ENCODE measurements around the gene LGR5. TPM values are rescaled to one million over a fixed set of nuclear protein-coding genes. Genes with fewer than 3 reads are reported as not detected.

The LGR5 gene
- total and polyA plus RNA-seq, 3 experiments from 2014 or later = not detected

DNA sequence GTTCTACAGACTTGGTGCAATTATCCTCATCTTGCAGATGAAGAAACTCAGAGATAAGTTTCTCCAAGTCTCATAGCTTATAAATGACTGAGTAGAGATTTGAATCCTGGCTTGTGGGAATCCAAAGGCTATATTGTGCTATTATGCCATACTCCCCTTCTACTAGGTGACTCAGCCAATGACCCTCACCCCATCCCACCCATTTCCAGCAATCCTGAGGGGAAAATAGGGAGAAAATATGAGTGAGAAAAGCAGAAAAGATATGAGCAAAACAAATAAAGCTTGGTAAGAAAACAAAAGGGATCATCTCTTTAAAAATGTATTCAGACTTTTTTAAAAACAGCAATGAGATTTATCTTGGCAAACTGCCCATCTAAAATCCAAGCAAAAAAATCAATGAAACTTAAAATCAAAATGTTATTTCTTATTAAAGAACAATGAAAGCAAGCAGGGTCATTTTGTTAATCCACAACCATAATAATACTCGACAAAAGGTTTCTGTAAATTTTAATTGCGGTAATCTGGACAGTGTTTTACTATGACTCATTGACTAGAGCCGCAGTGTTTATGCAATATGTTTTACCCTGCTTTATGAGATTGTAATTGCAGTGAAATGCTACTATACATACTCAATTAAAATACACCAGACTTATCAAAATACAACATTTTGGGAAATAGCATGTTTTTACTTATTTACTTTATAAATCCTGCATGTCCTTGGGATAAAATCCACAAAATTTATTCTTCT is 13.1 kb upstream of the LGR5 start:
- Histone ChIP-seq H3K4me3 (ENCODE audit: low read length) (no peak overlapping the region), H3K4me1 (ENCODE audit: insufficient read depth, low read length) (no peaks in the 10 kb centered on the region), H3K9me3 (ENCODE audit: low read length) (no peaks in the 10 kb centered on the region), H3K27me3 (ENCODE audit: insufficient read depth, low read length, poor library complexity, severe bottlenecking) (peaks cover 4% of the 10 kb centered on the region), H3K36me3 (ENCODE audit: insufficient read depth, low read length) (no peaks in the 10 kb centered on the region), H3K27ac (ENCODE audit: low read depth, low read length) (no peak overlapping the region)
- no peaks in the 10 kb centered on the region for H3K4me1 Mint-ChIP-seq
- DNase-seq = no peak
- no peaks in the 10 kb centered on the region for H3K9me3 Mint-ChIP-seq
- ChIA-PET POLR2A (no interaction called here), CTCF (no interaction called here)
- H3K4me3 Mint-ChIP-seq = no peak overlapping the region
- H3K27ac Mint-ChIP-seq = no peak overlapping the region
- peaks cover 9 to 33% of the 10 kb centered on the region in 2 donors for H3K27me3 Mint-ChIP-seq
- no peaks in the 10 kb centered on the region for H3K36me3 Mint-ChIP-seq

DNA sequence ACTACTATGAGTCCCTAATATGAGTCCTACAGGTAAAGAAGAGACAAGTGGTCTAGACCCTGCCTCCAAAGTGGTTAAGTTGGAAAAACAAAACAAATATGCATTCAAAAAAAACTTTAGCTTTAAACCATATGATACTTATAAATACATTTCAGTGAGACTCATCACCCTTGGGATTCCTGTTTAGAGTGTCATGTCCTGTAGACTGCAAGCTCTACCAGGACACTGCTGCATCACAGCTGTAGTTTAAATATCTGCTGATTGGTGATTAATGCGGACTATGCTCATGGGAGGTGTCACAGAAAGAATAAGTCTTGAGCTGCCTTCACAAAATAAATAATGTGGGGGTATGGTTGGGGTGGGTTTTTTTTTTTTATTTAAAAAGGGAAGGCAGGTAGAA is 8.8 kb upstream of the LGR5 start:
- POLR2A ChIA-PET = no interaction called here
- Mint-ChIP-seq H3K4me3 (no peak overlapping the region), H3K27me3 (peaks cover 26 to 52% of the 10 kb centered on the region in 2 donors), H3K36me3 (no peaks in the 10 kb centered on the region), H3K4me1 (no peaks in the 10 kb centered on the region), H3K9me3 (peaks cover 8 to 24% (median 14%) of the 10 kb centered on the region in 5 donors), H3K27ac (no peak overlapping the region)
- Histone ChIP-seq H3K27me3 (ENCODE audit: insufficient read depth, low read length, poor library complexity, severe bottlenecking) (no peaks in the 10 kb centered on the region), H3K27ac (ENCODE audit: low read depth, low read length) (no peak overlapping the region), H3K36me3 (ENCODE audit: insufficient read depth, low read length) (no peaks in the 10 kb centered on the region), H3K4me3 (ENCODE audit: low read length) (no peak overlapping the region), H3K4me1 (ENCODE audit: insufficient read depth, low read length) (no peaks in the 10 kb centered on the region), H3K9me3 (ENCODE audit: low read length) (no peaks in the 10 kb centered on the region)
- CTCF ChIA-PET = interaction anchor here (0.9 kb wide), 1 partner anchor 316 kb away, joined by 3 read pairs; no protein-coding TSS in a partner anchor
- DNase-seq = no peak

DNA sequence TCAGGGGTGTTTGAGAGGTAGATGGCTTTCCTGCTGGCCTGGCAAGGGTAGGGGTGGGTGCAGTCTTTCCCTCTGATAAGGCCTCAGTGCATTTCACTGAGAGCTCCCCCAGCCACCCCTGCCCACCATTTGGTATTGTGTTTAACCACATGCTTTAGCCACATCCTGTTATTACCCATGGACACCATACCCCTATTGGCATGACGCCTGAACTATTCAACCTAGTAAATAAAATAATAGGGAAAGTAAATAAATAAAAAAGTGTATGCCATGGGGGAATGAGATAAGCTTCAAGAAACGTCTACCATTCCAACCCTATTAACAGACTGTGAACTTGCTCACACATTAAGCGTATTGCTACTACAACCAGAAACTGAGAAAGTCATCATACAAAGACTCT is 7.6 kb upstream of the LGR5 start:
- Histone ChIP-seq H3K27ac (ENCODE audit: low read depth, low read length) (no peak overlapping the region), H3K36me3 (ENCODE audit: insufficient read depth, low read length) (no peaks in the 10 kb centered on the region), H3K4me1 (ENCODE audit: insufficient read depth, low read length) (no peaks in the 10 kb centered on the region), H3K27me3 (ENCODE audit: insufficient read depth, low read length, poor library complexity, severe bottlenecking) (no peaks in the 10 kb centered on the region), H3K4me3 (ENCODE audit: low read length) (no peak overlapping the region), H3K9me3 (ENCODE audit: low read length) (no peaks in the 10 kb centered on the region)
- no peak overlapping the region for H3K27ac Mint-ChIP-seq
- H3K36me3 Mint-ChIP-seq = no peaks in the 10 kb centered on the region
- POLR2A ChIA-PET = no interaction called here
- H3K27me3 Mint-ChIP-seq = peaks cover 29 to 56% of the 10 kb centered on the region in 2 donors
- no peak overlapping the region for H3K4me3 Mint-ChIP-seq
- DNase-seq = no peak
- H3K4me1 Mint-ChIP-seq = no peaks in the 10 kb centered on the region
- peaks cover 10 to 35% (median 21%) of the 10 kb centered on the region in 5 donors for H3K9me3 Mint-ChIP-seq
- CTCF ChIA-PET = no interaction called here

DNA sequence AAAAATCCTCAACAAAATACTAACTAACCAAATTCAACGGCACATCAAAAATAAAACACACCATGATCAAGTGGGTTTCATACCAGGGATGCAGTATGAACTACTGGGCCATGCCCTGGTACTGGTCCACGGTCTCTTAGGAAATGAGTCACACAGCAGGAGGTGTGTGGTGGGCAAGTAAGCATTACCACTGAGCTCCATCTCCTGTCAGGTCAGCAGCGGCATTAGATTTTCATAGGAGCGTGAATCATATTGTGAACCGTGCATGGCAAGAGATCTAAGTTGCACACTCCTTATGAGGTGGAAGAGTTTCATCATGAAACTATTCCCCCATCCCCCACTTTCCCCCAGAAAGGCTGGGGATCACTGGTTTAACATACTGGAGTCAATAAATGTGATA is 6.7 kb upstream of the LGR5 start:
- peaks cover 10 to 39% (median 26%) of the 10 kb centered on the region in 5 donors for H3K9me3 Mint-ChIP-seq
- Histone ChIP-seq H3K9me3 (ENCODE audit: low read length) (no peaks in the 10 kb centered on the region), H3K4me1 (ENCODE audit: insufficient read depth, low read length) (no peaks in the 10 kb centered on the region), H3K27me3 (ENCODE audit: insufficient read depth, low read length, poor library complexity, severe bottlenecking) (no peaks in the 10 kb centered on the region), H3K4me3 (ENCODE audit: low read length) (no peak overlapping the region), H3K36me3 (ENCODE audit: insufficient read depth, low read length) (no peaks in the 10 kb centered on the region), H3K27ac (ENCODE audit: low read depth, low read length) (no peak overlapping the region)
- DNase-seq = no peak
- H3K36me3 Mint-ChIP-seq = no peaks in the 10 kb centered on the region
- H3K4me3 Mint-ChIP-seq = no peak overlapping the region
- H3K4me1 Mint-ChIP-seq = no peaks in the 10 kb centered on the region
- peaks cover 26 to 57% of the 10 kb centered on the region in 2 donors for H3K27me3 Mint-ChIP-seq
- CTCF ChIA-PET = no interaction called here
- POLR2A ChIA-PET = no interaction called here
- no peak overlapping the region for H3K27ac Mint-ChIP-seq

DNA sequence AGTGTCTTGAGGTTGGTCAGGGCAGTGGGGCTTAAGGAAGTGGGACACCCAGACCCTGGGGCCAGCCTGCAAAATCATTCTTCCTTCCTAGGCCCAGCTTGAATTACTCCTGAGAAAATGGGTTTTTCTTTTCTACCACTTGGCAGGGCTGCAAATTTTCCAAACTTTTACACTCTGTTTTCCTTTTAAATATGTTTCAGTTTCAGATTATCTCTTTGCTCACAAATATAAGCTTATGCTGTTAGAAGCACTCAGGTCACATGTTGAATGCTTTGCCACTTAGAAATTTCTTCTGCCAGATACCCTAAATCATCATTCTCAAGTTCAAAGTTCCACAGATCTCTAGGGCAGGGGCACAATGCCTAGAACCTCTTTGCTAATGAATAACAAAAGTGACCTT is 2.9 kb upstream of the LGR5 start:
- H3K27me3 Mint-ChIP-seq = peaks cover 45 to 73% of the 10 kb centered on the region in 2 donors
- Histone ChIP-seq H3K4me1 (ENCODE audit: insufficient read depth, low read length) (peaks cover 9% of the 10 kb centered on the region), H3K27ac (ENCODE audit: low read depth, low read length) (no peak overlapping the region), H3K4me3 (ENCODE audit: low read length) (no peak overlapping the region), H3K36me3 (ENCODE audit: insufficient read depth, low read length) (no peaks in the 10 kb centered on the region), H3K9me3 (ENCODE audit: low read length) (no peaks in the 10 kb centered on the region), H3K27me3 (ENCODE audit: insufficient read depth, low read length, poor library complexity, severe bottlenecking) (peaks cover 11% of the 10 kb centered on the region)
- H3K27ac Mint-ChIP-seq = no peak overlapping the region
- H3K4me3 Mint-ChIP-seq = no peak overlapping the region
- H3K4me1 Mint-ChIP-seq = peaks cover 15 to 29% (median 17%) of the 10 kb centered on the region in 3 donors
- POLR2A ChIA-PET = no interaction called here
- H3K36me3 Mint-ChIP-seq = no peaks in the 10 kb centered on the region
- no peak for DNase-seq
- H3K9me3 Mint-ChIP-seq = peaks cover 10 to 39% (median 27%) of the 10 kb centered on the region in 5 donors
- CTCF ChIA-PET = no interaction called here

DNA sequence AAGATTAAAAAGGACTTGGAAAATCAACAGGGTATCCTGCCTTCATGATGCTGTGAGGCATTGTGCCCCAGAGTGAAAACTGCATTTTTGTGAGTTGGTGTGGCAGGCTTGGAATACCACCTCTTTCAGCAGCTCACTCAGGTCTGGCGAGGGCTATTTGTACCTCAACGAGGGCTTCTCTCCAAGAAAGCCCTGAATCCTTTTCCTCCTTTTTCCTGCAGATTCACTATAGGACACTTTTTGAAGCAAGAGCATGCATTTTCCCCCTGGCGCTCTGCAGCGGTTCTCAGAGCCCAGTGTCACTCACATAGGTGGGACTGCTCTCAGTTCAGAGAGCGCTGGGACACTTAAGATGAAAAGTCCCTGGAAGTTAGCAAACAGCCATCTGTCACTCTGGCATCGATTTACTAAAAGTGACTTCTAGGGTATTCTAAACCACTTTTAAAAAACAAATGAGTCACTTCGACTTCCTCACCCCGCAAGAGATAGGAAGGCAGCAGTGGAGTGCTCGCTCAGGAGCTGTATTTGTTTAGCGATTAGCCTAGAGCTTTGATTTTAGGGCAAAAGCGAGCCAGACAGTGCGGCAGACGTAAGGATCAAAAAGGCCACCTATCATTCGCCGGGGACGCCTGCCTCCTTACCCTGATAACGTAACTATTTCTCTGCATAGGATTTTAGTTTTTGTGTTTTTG is 782 bp upstream of the LGR5 start:
- CTCF ChIA-PET = no interaction called here
- Mint-ChIP-seq H3K4me3 (peak overlapping the region; percentile 11 to 75 (median 70)), H3K4me1 (peaks cover 16 to 31% (median 17%) of the 10 kb centered on the region in 3 donors), H3K9me3 (peaks cover 10 to 31% (median 24%) of the 10 kb centered on the region in 5 donors), H3K36me3 (no peaks in the 10 kb centered on the region), H3K27me3 (peaks cover 41 to 71% of the 10 kb centered on the region in 2 donors), H3K27ac (peak overlapping the region in 1 of 8 donors; percentile 64)
- Histone ChIP-seq H3K9me3 (ENCODE audit: low read length) (no peaks in the 10 kb centered on the region), H3K4me3 (ENCODE audit: low read length) (no peak overlapping the region), H3K4me1 (ENCODE audit: insufficient read depth, low read length) (peaks cover 9% of the 10 kb centered on the region), H3K36me3 (ENCODE audit: insufficient read depth, low read length) (no peaks in the 10 kb centered on the region), H3K27ac (ENCODE audit: low read depth, low read length) (no peak overlapping the region), H3K27me3 (ENCODE audit: insufficient read depth, low read length, poor library complexity, severe bottlenecking) (peaks cover 13% of the 10 kb centered on the region)
- DNase-seq = no peak
- POLR2A ChIA-PET = no interaction called here

DNA sequence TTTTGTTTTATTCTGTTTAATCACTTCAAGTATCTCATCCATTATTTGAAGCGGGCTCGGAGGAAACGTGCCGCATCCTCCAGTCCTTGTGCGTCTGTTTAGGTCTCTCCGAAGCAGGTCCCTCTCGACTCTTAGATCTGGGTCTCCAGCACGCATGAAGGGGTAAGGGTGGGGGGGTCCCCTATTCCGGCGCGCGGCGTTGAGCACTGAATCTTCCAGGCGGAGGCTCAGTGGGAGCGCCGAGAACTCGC is 311 bp upstream of the LGR5 start:
- Mint-ChIP-seq H3K4me1 (peaks cover 16 to 31% (median 17%) of the 10 kb centered on the region in 3 donors), H3K27me3 (peaks cover 37 to 66% of the 10 kb centered on the region in 2 donors), H3K36me3 (no peaks in the 10 kb centered on the region), H3K27ac (peak overlapping the region in 1 of 8 donors; percentile 64), H3K4me3 (peak overlapping the region; percentile 11 to 72 (median 63)), H3K9me3 (peaks cover 10 to 26% (median 20%) of the 10 kb centered on the region in 5 donors)
- Histone ChIP-seq H3K27me3 (ENCODE audit: insufficient read depth, low read length, poor library complexity, severe bottlenecking) (peaks cover 13% of the 10 kb centered on the region), H3K4me1 (ENCODE audit: insufficient read depth, low read length) (peaks cover 9% of the 10 kb centered on the region), H3K36me3 (ENCODE audit: insufficient read depth, low read length) (no peaks in the 10 kb centered on the region), H3K4me3 (ENCODE audit: low read length) (no peak overlapping the region), H3K27ac (ENCODE audit: low read depth, low read length) (no peak overlapping the region), H3K9me3 (ENCODE audit: low read length) (no peaks in the 10 kb centered on the region)
- DNase-seq = no peak
- ChIA-PET POLR2A (no interaction called here), CTCF (no interaction called here)

DNA sequence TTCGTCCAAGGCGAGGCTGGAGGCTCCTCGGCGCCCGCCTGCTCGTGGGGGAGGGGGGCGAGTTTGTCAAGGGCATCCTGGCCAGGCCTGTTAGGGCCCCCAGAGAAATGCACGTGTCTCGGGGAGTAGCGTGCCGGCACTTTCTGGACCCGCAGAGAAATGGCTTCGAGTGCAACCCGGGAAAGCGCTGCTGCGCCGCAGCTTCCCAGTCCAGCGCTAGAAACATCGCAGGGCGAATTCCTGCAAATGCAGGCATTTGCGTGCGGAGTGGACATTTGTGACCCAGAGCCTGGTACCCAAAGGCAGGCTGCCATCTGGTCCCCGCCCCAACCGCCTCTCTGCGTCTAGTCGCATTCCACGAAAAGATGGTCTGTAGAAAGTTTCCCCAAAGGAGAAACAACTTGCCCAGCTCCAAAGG is 756 bp downstream of the LGR5 start:
- Histone ChIP-seq H3K36me3 (ENCODE audit: insufficient read depth, low read length) (no peaks in the 10 kb centered on the region), H3K27me3 (ENCODE audit: insufficient read depth, low read length, poor library complexity, severe bottlenecking) (peaks cover 13% of the 10 kb centered on the region), H3K27ac (ENCODE audit: low read depth, low read length) (no peak overlapping the region), H3K4me3 (ENCODE audit: low read length) (peak overlapping the region; percentile 12), H3K4me1 (ENCODE audit: insufficient read depth, low read length) (peaks cover 9% of the 10 kb centered on the region), H3K9me3 (ENCODE audit: low read length) (no peaks in the 10 kb centered on the region)
- Mint-ChIP-seq H3K36me3 (no peaks in the 10 kb centered on the region), H3K4me3 (peak overlapping the region in 5 of 7 donors; percentile 44 to 64 (median 52)), H3K27ac (no peak overlapping the region), H3K27me3 (peaks cover 40 to 71% of the 10 kb centered on the region in 2 donors), H3K9me3 (peaks cover 5 to 18% (median 18%) of the 10 kb centered on the region in 5 donors), H3K4me1 (peaks cover 16 to 31% (median 17%) of the 10 kb centered on the region in 3 donors)
- ChIA-PET CTCF (no interaction called here), POLR2A (no interaction called here)
- DNase-seq = no peak

Measured in CD8-positive, alpha-beta memory T cell (primary cell).